ENCODE data around the gene PRDM11. TPM values are rescaled to one million over a fixed set of nuclear protein-coding genes. Genes with fewer than 3 reads are reported as not detected.

PRDM11 gene
- polyA plus RNA-seq, 1 experiment = 2.6 TPM

- ChIA-PET POLR2A (no interaction called here), CTCF (interaction anchor here (0.6 to 1.8 kb wide), 10 partner anchors 8 to 1128 kb away, joined by 3 to 7 read pairs (median 4); no protein-coding TSS in a partner anchor)
- no peaks in the 10 kb centered on the region; the same call in 1 of the 2 replicates for H3K9me3 ChIP-seq (ENCODE audit: control insufficient read depth, insufficient read depth, low read length)
- peaks cover 7% of the 10 kb centered on the region for H3K27me3 ChIP-seq (ENCODE audit: control insufficient read depth, insufficient read depth, low read length)
- no peak for TF ChIP-seq CTCF (IDR thresholded peaks at IDR 0.05; ENCODE audit: low read depth, low read length)
- H3K27ac ChIP-seq (ENCODE audit: low read depth, low read length) = no peak overlapping the region
- no peak for DNase-seq (ENCODE audit: low read depth, low spot score)
- no peak overlapping the region for H3K4me3 ChIP-seq (ENCODE audit: low read depth, low read length)
Observed at GRCh38 chr11:45234306-45235006, 88.0 kb downstream of the PRDM11 start.

- H3K9me3 ChIP-seq (ENCODE audit: control insufficient read depth, insufficient read depth, low read length) = no peaks in the 10 kb centered on the region; the same call in 1 of the 2 replicates
- no peak for TF ChIP-seq CTCF (IDR thresholded peaks at IDR 0.05; ENCODE audit: low read depth, low read length)
- CTCF ChIA-PET = interaction anchor here (0.6 to 1.4 kb wide), 4 partner anchors 10 to 573 kb away, joined by 3 to 7 read pairs (median 4); no protein-coding TSS in a partner anchor
- POLR2A ChIA-PET = no interaction called here
- H3K4me3 ChIP-seq (ENCODE audit: low read depth, low read length) = no peak overlapping the region
- no peak overlapping the region for H3K27ac ChIP-seq (ENCODE audit: low read depth, low read length)
- H3K27me3 ChIP-seq (ENCODE audit: control insufficient read depth, insufficient read depth, low read length) = peaks cover 10% of the 10 kb centered on the region
- DNase-seq (ENCODE audit: low read depth, low spot score) = no peak
Observed at GRCh38 chr11:45237711-45238315, 91.4 kb downstream of the PRDM11 start.

GRCh38 chr11:45238724-45239123 is 92.3 kb downstream of the PRDM11 start:
- peak; percentile 21 for DNase-seq (ENCODE audit: low read depth, low spot score)
- ChIA-PET CTCF (interaction anchor here (0.8 to 1.4 kb wide), 2 partner anchors 11 to 128 kb away, joined by 3 to 4 read pairs; no protein-coding TSS in a partner anchor), POLR2A (no interaction called here)
- H3K27me3 ChIP-seq (ENCODE audit: control insufficient read depth, insufficient read depth, low read length) = peaks cover 13% of the 10 kb centered on the region
- no peak for TF ChIP-seq CTCF (IDR thresholded peaks at IDR 0.05; ENCODE audit: low read depth, low read length)
- H3K9me3 ChIP-seq (ENCODE audit: control insufficient read depth, insufficient read depth, low read length) = no peaks in the 10 kb centered on the region; the same call in 1 of the 2 replicates
- no peak overlapping the region for H3K27ac ChIP-seq (ENCODE audit: low read depth, low read length)
- H3K4me3 ChIP-seq (ENCODE audit: low read depth, low read length) = no peak overlapping the region

GRCh38 chr11:45239733-45240132 is 93.3 kb downstream of the PRDM11 start:
- no peak for TF ChIP-seq CTCF (IDR thresholded peaks at IDR 0.05; ENCODE audit: low read depth, low read length)
- H3K27me3 ChIP-seq (ENCODE audit: control insufficient read depth, insufficient read depth, low read length) = peaks cover 16% of the 10 kb centered on the region
- H3K4me3 ChIP-seq (ENCODE audit: low read depth, low read length) = no peak overlapping the region
- ChIA-PET CTCF (no interaction called here), POLR2A (interaction anchor here (0.7 kb wide), 1 partner anchor 51 kb away, joined by 3 read pairs; no protein-coding TSS in a partner anchor)
- H3K27ac ChIP-seq (ENCODE audit: low read depth, low read length) = no peak overlapping the region
- DNase-seq (ENCODE audit: low read depth, low spot score) = no peak
- no peaks in the 10 kb centered on the region for H3K9me3 ChIP-seq (ENCODE audit: control insufficient read depth, insufficient read depth, low read length)

GRCh38 chr11:45243967-45244366 is 97.5 kb downstream of the PRDM11 start:
- ChIA-PET CTCF (interaction anchor here (1.6 kb wide), 1 partner anchor 10 kb away, joined by 6 read pairs; no protein-coding TSS in a partner anchor), POLR2A (no interaction called here)
- H3K27ac ChIP-seq (ENCODE audit: low read depth, low read length) = no peak overlapping the region
- no peak overlapping the region for H3K4me3 ChIP-seq (ENCODE audit: low read depth, low read length)
- H3K9me3 ChIP-seq (ENCODE audit: control insufficient read depth, insufficient read depth, low read length) = no peaks in the 10 kb centered on the region
- H3K27me3 ChIP-seq (ENCODE audit: control insufficient read depth, insufficient read depth, low read length) = peaks cover 21% of the 10 kb centered on the region
- DNase-seq (ENCODE audit: low read depth, low spot score) = no peak
- no peak for TF ChIP-seq CTCF (IDR thresholded peaks at IDR 0.05; ENCODE audit: low read depth, low read length)
